Vagina (tissue), 2 donors: ENCODE measurements around the gene GPR158.

Experiments
- POLR2A ChIP-seq, 2 donors: fragments of 450-650 bp; IDR thresholded peaks; one replicate each; pipeline ENCODE4 v1.6.1; 2017; ENCODE audit warnings: antibody characterized with exemption in 2 of 2, mild to moderate bottlenecking in 2 of 2, moderate library complexity in 2 of 2
- POLR2AphosphoS5 ChIP-seq, 2 donors: sonication (generic); formaldehyde crosslinking; IDR thresholded peaks; one replicate each; pipeline ENCODE4 v1.9.0; 2017; ENCODE audit warnings: antibody characterized with exemption in 2 of 2, mild to moderate bottlenecking in 2 of 2, low read depth in 1 of 2; ENCODE audit not compliant: insufficient read depth in 1 of 2
- TF ChIP-seq, protein P1 (sequence below), 3 experiments: fragments of 450-650 bp in 2 of 3; fragments of 200-600 bp in 1 of 3; sonication (generic) in 1 of 3; IDR thresholded peaks; one replicate each; pipeline ENCODE4 v1.5.1; 2017 to 2019; ENCODE audit warnings: antibody characterized with exemption in 3 of 3, mild to moderate bottlenecking in 2 of 3, moderate library complexity in 2 of 3

DNA sequence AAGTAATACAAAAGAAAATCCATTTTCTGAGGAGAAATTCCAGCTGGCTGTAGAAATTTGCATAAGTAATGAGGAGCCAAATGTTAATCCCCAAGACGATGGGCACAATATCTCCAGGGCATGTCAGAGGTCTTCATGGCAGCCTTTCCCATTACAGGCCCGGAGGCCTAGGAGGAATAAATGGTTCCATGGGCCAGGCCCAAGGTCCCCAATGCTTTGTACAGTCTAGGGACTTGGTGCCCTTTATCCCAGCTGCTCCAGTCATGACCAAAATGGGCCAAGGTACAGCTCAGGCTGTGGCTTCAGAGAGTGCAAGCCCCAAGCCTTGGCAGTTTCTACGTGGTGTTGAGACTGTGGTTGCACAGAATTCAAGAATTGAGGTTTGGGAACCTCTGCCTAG is 182.5 kb downstream of the GPR158 start:
- TF ChIP-seq, protein P1, sequence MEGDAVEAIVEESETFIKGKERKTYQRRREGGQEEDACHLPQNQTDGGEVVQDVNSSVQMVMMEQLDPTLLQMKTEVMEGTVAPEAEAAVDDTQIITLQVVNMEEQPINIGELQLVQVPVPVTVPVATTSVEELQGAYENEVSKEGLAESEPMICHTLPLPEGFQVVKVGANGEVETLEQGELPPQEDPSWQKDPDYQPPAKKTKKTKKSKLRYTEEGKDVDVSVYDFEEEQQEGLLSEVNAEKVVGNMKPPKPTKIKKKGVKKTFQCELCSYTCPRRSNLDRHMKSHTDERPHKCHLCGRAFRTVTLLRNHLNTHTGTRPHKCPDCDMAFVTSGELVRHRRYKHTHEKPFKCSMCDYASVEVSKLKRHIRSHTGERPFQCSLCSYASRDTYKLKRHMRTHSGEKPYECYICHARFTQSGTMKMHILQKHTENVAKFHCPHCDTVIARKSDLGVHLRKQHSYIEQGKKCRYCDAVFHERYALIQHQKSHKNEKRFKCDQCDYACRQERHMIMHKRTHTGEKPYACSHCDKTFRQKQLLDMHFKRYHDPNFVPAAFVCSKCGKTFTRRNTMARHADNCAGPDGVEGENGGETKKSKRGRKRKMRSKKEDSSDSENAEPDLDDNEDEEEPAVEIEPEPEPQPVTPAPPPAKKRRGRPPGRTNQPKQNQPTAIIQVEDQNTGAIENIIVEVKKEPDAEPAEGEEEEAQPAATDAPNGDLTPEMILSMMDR (IDR thresholded peaks at IDR 0.05) = no peak
- no peak for TF ChIP-seq POLR2AphosphoS5 (IDR thresholded peaks at IDR 0.05; ENCODE audit: insufficient read depth in 1 of 2, low read depth in 1 of 2)
- TF ChIP-seq POLR2A (IDR thresholded peaks at IDR 0.05) = no peak
